Activated T-helper 1 cell treated with anti-CD3 and anti-CD28 coated beads, Interleukin-12 subunit alpha, Interleukin-12 subunit beta, Interleukin-2, Interleukin-4 antibody, amounts not matched to agents 30 ng/mL and 10 ng/mL and 1 ng/mL, durations not matched to agents 14 hours and 24 hours and 36 hours (primary cell): Measurements from ENCODE around the gene TICAM1. TPM values are rescaled to one million over a fixed set of nuclear protein-coding genes. Genes with fewer than 3 reads are reported as not detected.
"Not testable (repeated sequence)": the region's sequence is repeated elsewhere in the genome, so short reads cannot be mapped to it uniquely, and the experiment has no call there.

Experiments
- DNase-seq: peaks from one replicate; pipeline ENCODE4 v3.0.0; 2021; ENCODE audit warnings: low spot score
- H3K27ac Mint-ChIP-seq: one replicate; pipeline ENCODE4 v1.8.0; 2021; ENCODE audit warnings: mild to moderate bottlenecking, mixed read lengths
- H3K27me3 Mint-ChIP-seq: one replicate; pipeline ENCODE4 v1.8.0; 2022; ENCODE audit warnings: mild to moderate bottlenecking, moderate library complexity, mixed read lengths; ENCODE audit not compliant: insufficient read depth
- H3K36me3 Mint-ChIP-seq: one replicate; pipeline ENCODE4 v1.8.0; 2021; ENCODE audit warnings: low read depth, mixed read lengths
- H3K4me1 Mint-ChIP-seq: one replicate; pipeline ENCODE4 v1.8.0; 2021; ENCODE audit warnings: low read depth, mixed read lengths
- H3K4me3 Mint-ChIP-seq: one replicate; pipeline ENCODE4 v1.8.0; 2021; ENCODE audit warnings: mild to moderate bottlenecking, moderate library complexity, mixed read lengths
- H3K9me3 Mint-ChIP-seq: one replicate; pipeline ENCODE4 v1.8.0; 2021; ENCODE audit warnings: mixed read lengths
- intact Hi-C: fragments of 100-400 bp; cut with micrococcal nuclease; formaldehyde crosslinking; loops from one replicate; pipeline ENCODE4 v1.15.1; 2024
- total RNA-seq: library from RNA; stranded (reverse); gene quantifications from 2 replicates; pipeline ENCODE4 v1.2.3, GENCODE V29; 2022

Gene TICAM1
- total RNA-seq, 1 donor from 2014 or later: 33.3 TPM

DNA sequence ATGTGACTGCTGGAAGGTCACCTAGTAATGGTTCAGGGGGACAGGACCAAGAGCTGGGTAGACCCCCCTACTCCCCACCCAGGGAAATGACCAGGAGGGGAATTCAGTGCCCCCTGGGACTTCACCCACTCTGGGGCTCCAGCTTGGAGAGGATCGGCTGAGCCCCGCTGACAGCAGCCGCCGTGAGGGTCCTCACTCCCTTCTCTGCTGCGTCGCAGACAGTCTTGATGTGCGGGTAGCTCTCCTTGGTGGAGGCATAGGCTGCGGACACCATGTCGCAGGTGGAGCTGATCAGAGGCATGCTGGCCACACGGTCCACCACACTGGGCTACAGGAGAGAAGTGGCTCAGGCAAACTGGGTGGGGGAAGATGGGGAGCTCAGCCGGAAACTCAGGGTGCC lies 28.2 kb upstream of the TICAM1 start:
- H3K27me3 Mint-ChIP-seq: no peaks in the 10 kb centered on the region
- no peak for DNase-seq
- H3K27ac Mint-ChIP-seq: no peak overlapping the region
- H3K36me3 Mint-ChIP-seq: no peaks in the 10 kb centered on the region
- intact Hi-C loops: no loop called here
- no peaks in the 10 kb centered on the region for H3K4me1 Mint-ChIP-seq
- no peak overlapping the region for H3K4me3 Mint-ChIP-seq
- H3K9me3 Mint-ChIP-seq: no peaks in the 10 kb centered on the region

DNA sequence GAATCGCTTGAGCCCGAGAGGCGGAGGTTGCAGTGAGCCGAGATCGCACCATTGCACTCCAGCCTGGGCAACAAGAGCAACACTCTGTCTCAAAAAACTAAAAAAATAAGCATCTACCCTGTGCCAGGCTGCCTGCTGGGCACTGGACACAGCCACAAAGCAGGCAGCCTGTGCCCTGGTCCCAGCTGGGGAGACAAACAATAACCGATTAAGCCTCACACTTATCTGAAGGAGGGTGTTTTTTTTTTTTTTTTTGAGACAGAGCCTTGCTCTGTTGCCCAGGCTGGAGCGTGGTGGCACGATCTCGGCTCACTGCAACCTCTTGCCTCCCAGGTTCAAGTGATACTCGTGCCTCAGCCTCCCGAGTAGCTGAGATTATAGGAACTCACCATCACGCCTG lies 25.0 kb upstream of the TICAM1 start:
- DNase-seq, H3K27me3 Mint-ChIP-seq, H3K9me3 Mint-ChIP-seq, intact Hi-C loops, H3K4me3 Mint-ChIP-seq, H3K4me1 Mint-ChIP-seq, H3K27ac Mint-ChIP-seq, H3K36me3 Mint-ChIP-seq: not testable (repeated sequence)

DNA sequence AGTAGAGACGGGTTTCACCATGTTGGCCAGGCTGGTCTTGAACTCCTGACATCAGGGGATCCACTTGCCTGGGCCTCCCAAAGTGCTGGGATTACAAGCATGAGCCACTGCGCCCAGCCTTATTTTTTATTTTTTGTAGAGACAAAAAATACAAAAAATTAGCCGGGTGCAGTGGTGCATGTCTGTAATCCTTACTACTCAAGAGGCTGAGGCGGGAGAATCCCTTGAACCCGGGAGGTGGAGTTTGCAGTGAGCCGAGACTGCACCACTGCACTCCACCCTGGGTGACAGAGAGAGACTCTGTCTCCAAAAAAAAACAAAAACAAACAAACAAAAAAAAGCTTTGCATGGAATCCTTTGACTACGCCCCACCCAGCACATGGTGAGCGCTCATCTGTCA lies 22.0 kb upstream of the TICAM1 start:
- H3K4me1 Mint-ChIP-seq, DNase-seq, intact Hi-C loops, H3K36me3 Mint-ChIP-seq, H3K27me3 Mint-ChIP-seq, H3K27ac Mint-ChIP-seq, H3K9me3 Mint-ChIP-seq, H3K4me3 Mint-ChIP-seq: not testable (repeated sequence)

DNA sequence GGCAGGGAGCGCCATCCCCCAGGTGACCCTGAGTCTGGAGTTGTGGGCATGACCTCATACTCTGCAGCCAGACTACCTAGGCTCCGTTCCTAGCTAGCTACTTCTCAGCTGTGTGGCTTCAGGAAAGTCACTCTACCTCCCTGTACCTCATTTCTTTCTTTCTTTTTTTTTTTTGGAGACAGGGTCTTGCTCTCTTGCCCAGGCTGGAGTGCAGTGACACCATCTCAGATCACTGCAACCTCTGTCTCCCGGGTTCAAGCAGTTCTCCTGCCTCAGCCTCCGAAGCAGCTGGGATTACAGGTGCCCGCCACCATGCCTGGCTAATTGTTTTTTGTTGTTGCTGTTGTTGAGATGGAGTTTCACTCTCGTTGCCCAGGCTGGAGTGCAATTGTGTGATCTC lies 21.0 kb upstream of the TICAM1 start:
- H3K36me3 Mint-ChIP-seq: peaks cover 3% of the 10 kb centered on the region
- H3K27me3 Mint-ChIP-seq: no peaks in the 10 kb centered on the region
- no peak overlapping the region for H3K4me3 Mint-ChIP-seq
- no peak for DNase-seq
- no peaks in the 10 kb centered on the region for H3K9me3 Mint-ChIP-seq
- H3K4me1 Mint-ChIP-seq: no peaks in the 10 kb centered on the region
- no peak overlapping the region for H3K27ac Mint-ChIP-seq
- intact Hi-C loops: no loop called here

DNA sequence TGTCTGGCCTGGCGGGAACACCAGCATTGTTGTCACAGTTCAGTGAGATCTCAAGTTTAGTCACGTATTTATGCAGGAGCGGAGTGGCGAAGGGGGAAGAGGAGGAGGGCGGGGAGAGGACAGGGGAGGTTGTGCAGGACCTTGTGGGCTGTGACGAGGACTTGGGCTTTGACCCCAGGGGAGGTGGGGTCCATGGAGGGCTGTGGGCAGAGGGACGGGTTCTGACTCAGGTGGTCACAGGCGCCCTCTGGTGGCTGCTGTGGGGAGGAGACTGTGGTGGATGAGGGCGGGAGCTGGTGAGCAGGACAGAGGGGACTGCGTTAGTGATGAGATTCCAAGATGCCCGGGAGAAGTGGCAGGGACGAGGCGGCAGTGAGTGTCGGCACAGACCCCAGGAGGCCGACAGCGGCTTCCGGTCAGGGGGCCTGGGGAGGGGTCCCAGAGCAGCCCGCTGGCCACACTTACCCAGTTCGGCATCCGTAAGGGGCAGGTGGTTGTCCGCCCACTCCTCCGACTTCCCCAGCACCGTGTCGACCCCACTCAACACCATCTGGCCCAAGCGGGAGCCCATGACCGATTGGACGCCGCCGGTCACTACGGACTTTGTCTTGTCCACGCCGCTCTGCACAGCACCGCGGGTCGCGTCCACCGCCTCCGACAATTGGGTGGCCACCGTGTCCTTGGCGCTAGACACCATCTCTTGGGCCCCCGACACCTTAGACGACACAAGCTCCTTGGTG lies 20.2 kb upstream of the TICAM1 start:
- Mint-ChIP-seq H3K9me3 (no peaks in the 10 kb centered on the region), H3K36me3 (peaks cover 3% of the 10 kb centered on the region), H3K27ac (no peak overlapping the region), H3K4me3 (no peak overlapping the region), H3K4me1 (no peaks in the 10 kb centered on the region), H3K27me3 (no peaks in the 10 kb centered on the region)
- intact Hi-C loops: loop anchor here (1.0 kb wide), 2 partner anchors 20 to 42 kb away; partner anchors contain the start of gene TICAM1
- peak; percentile 56 for DNase-seq

DNA sequence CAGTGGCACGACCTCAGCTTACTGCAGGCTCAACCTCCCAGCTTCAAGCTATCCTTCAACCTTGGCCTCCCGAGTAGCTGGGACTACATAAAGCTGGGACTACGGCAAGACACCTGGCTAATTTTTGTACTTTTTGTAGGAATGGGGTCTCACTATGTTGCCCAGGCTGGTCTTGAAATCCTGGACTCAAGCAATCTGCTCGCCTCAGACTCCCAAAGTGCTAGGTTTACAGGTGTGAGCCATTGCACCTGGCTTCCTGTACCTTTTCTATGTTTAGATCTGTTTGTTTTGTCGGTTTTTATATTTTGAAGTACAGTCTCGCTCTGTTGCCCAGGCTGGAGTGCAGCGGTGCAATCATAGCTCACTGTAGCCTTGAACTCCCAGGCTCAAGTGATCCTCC lies 17.5 kb upstream of the TICAM1 start:
- Mint-ChIP-seq H3K4me3 (no peak overlapping the region), H3K27me3 (no peaks in the 10 kb centered on the region), H3K9me3 (no peaks in the 10 kb centered on the region), H3K4me1 (no peaks in the 10 kb centered on the region), H3K27ac (no peak overlapping the region), H3K36me3 (peaks cover 6% of the 10 kb centered on the region)
- intact Hi-C loops: no loop called here
- DNase-seq: no peak

DNA sequence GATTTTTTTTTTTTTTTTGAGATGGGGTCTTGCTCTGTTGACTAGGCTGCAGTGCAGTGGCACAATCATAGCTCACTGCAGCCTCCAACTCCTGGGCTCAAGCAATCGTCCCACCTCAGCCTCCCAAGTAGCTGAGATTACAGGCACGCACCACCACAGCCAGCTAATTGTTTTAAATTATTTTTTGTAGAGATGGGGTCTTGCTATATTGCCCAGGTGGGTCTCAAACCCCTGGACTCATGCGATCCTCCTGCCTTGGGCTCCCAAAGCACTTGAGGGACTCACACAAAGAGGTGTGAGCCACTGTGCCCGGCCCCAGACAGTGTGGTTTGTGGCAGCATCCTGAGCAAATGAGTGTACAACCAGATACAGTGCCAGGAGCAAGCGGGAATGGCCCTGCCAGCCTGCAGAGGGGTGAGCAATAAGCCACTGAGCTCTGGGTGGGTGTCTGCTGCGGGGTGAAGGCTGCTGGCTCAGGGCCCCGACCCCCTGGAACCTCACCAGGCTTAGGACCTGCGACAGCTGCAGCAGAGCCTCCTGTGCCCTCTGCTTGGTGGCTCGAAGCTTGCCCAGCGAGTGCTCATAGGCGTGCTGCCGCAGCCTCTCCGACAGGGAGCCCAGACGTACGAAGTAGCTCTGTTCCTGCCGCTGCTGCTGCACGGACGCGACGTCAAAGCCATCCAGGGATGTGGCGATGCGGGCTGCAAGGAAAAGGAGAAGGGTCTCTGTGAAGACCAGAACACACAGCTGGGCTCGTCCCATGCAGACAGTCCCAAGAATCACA lies 15.9 kb upstream of the TICAM1 start:
- Mint-ChIP-seq H3K9me3 (no peaks in the 10 kb centered on the region), H3K4me3 (no peak overlapping the region), H3K27ac (no peak overlapping the region), H3K4me1 (no peaks in the 10 kb centered on the region), H3K36me3 (peaks cover 11% of the 10 kb centered on the region), H3K27me3 (no peaks in the 10 kb centered on the region)
- intact Hi-C loops: no loop called here
- no peak for DNase-seq

DNA sequence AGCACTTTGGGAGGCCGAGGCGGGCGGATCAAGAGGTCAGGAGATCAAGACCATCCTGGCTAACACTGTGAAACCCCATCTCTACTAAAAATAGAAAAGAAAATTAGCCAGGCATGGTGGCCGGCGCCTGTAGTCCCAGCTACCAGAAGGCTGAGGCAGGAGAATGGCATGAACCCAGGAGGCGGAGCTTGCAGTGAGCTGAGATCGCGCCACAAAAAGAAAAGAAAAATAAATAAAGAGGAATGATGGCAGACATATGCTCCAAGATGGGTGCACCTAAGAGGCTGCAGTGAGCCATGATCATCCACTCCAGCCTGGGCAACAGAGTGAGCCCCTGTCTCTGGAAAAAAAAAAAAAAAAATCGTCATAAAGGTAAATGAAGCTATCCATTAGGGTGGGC lies 14.5 kb upstream of the TICAM1 start:
- H3K27ac Mint-ChIP-seq, H3K4me1 Mint-ChIP-seq, H3K4me3 Mint-ChIP-seq, intact Hi-C loops, DNase-seq, H3K9me3 Mint-ChIP-seq, H3K27me3 Mint-ChIP-seq: not testable (repeated sequence)
- peaks cover 12% of the 10 kb centered on the region for H3K36me3 Mint-ChIP-seq

DNA sequence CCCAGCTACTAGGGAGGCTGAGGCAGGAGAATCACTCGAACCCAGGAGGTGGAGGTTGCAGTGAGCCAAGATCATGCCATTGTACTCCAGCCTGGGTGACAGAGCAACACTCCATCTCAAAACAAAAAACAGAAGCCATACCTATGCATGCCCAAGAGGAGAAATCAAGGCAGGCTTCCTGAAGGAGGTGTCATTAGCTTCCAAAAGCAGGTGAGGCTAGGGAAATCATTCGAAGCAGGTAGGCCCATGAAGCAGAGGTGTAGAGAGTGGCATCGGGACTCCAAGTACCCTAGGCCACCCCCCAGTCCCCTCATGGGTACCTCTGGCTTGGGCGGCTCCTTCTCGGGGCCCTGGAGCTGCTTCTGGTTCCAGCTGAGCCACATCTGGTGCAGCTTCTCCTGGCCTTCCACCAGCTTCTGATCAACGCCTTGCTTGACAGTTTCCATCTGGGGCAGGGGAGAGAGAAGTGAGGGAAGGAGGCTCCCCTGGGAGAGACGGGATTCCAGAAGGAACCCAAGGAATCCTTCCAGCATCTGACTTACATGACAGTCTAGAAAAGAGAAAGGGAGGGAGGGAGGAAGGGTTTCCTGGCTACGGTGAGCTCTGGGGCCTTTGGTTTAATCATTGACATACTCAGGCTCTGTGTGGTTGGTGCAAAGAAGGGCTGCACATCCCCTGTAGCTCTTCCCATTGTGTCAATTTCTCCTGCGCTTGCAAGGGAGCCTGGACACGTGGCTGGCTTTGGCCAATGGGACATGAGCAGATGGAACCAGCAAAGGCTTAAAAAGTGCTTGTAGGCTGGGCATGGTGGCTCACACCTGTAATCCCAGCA lies 13.1 kb upstream of the TICAM1 start:
- H3K27ac Mint-ChIP-seq: no peak overlapping the region
- intact Hi-C loops: no loop called here
- H3K9me3 Mint-ChIP-seq: no peaks in the 10 kb centered on the region
- no peak for DNase-seq
- H3K4me1 Mint-ChIP-seq: peaks cover 8% of the 10 kb centered on the region
- no peak overlapping the region for H3K4me3 Mint-ChIP-seq
- H3K36me3 Mint-ChIP-seq: peaks cover 13% of the 10 kb centered on the region
- H3K27me3 Mint-ChIP-seq: no peaks in the 10 kb centered on the region

DNA sequence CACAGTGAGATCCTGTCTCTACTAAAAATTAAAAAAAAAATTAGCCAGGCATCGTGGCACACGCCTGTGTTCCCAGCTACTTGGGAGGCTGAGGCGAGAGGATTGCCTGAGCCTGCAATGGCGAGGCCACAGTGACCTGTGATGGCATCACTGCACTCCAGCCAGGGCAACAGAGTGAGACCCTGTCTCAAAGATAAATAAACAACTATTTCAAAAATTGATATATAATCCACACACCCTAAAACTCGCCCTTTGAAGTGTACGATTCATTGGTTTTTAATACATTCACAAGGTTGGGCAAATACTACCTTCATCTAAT lies 12.1 kb upstream of the TICAM1 start:
- Mint-ChIP-seq H3K27me3 (no peaks in the 10 kb centered on the region), H3K4me3 (no peak overlapping the region), H3K27ac (no peak overlapping the region), H3K9me3 (no peaks in the 10 kb centered on the region), H3K36me3 (peaks cover 13% of the 10 kb centered on the region), H3K4me1 (peaks cover 8% of the 10 kb centered on the region)
- intact Hi-C loops: no loop called here
- DNase-seq: no peak

DNA sequence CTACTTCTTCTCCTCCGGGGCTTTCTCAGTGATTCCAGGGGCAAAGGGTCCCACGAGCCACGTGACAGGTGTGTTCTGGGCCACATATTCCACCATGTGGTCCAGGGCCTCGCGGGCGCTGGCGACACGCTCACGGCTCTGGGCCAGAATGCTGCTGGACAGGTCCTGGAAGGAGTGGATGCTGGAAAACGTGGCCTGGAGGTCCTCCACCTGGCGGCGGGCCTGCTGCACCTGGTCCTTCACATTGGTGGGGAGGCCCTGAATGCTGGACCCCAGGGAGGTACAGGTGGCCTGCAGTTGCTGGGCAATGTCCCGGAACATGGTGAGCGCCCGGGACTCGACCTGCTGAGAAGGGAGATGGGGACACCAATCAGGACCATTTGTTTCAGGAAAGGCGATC lies 7.7 kb upstream of the TICAM1 start:
- no peak overlapping the region for H3K4me3 Mint-ChIP-seq
- H3K27ac Mint-ChIP-seq: no peak overlapping the region

DNA sequence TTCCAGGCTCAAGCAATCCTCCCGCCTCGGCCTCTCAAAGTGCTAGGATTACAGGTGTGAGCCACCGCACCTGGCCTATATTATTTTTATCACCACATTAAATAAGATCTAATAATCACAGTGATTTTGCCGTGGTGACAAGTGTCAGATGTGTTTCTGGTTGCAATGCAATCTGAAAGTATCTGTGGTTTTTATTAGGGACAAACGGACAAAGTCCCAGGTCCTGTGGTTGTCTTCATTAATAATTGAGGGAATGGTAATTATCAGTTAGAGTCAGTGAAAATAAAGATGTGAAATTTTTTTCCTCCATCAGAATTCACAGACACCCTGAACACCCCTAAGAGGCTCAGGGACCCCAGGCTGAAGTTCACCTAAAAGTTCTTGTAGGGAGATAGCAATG lies 1.3 kb upstream of the TICAM1 start:
- H3K27me3 Mint-ChIP-seq: no peaks in the 10 kb centered on the region
- peaks cover 12% of the 10 kb centered on the region for H3K36me3 Mint-ChIP-seq
- DNase-seq: no peak
- peak overlapping the region; percentile 70 for H3K4me3 Mint-ChIP-seq
- intact Hi-C loops: no loop called here
- H3K4me1 Mint-ChIP-seq: peaks cover 22% of the 10 kb centered on the region
- H3K9me3 Mint-ChIP-seq: no peaks in the 10 kb centered on the region
- H3K27ac Mint-ChIP-seq: peak overlapping the region; percentile 59

More for the DNA sequence above, 7.7 kb upstream of the TICAM1 start:
- H3K4me1 Mint-ChIP-seq: peaks cover 8% of the 10 kb centered on the region
- H3K9me3 Mint-ChIP-seq: no peaks in the 10 kb centered on the region
- H3K36me3 Mint-ChIP-seq: peaks cover 13% of the 10 kb centered on the region
- no peak for DNase-seq
- H3K27me3 Mint-ChIP-seq: no peaks in the 10 kb centered on the region
- intact Hi-C loops: no loop called here

DNA sequence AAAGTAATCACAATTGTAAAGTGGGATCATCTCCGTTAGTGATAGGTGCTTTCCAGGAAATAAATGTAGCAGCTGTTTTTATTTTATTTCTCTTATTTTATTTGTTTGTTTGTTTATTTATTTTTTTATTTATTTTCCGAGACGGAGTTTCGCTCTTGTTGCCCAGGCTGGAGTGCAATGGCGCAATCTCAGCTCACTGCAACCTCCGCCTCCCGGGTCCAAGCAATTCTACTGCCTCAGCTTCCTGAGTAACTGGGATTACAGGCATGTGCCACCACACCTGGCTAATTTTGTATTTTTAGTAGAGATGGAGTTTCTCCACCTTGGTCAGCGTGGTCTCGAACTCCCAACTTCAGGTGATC lies 448 bp upstream of the TICAM1 start:
- intact Hi-C loops: loop anchor here (1.0 to 2.0 kb wide), 4 partner anchors 17 to 35 kb away; partner anchors contain the start of gene PLIN3
- H3K27ac Mint-ChIP-seq: peak overlapping the region; percentile 86
- H3K4me3 Mint-ChIP-seq: peak overlapping the region; percentile 91
- peaks cover 22% of the 10 kb centered on the region for H3K4me1 Mint-ChIP-seq
- H3K36me3 Mint-ChIP-seq: peaks cover 11% of the 10 kb centered on the region
- H3K27me3 Mint-ChIP-seq, DNase-seq, H3K9me3 Mint-ChIP-seq: not testable (repeated sequence)
